Hepatocyte (in vitro differentiated cells): ENCODE results near the gene OSBP2. TPM values are rescaled to one million over a fixed set of nuclear protein-coding genes. Genes with fewer than 3 reads are reported as not detected.

Experiments used
- DNase-seq: peaks from one replicate; pipeline ENCODE4 v3.0.0-alpha.2; 2016; ENCODE audit warnings: low spot score
- H2AFZ ChIP-seq: fragments of 200-600 bp; sonication (generic); 2 replicates; pipeline ENCODE4 v1.6.0; 2016; ENCODE audit warnings: antibody characterized with exemption, mild to moderate bottlenecking
- H3K27ac ChIP-seq: fragments of 200-600 bp; sonication (generic); 2 replicates; pipeline ENCODE4 v1.5.1; 2016; ENCODE audit warnings: mild to moderate bottlenecking
- H3K27me3 ChIP-seq: fragments of 200-600 bp; sonication (generic); 2 replicates; pipeline ENCODE4 v1.6.1; 2016
- H3K36me3 ChIP-seq: fragments of 200-600 bp; sonication (generic); replicated peaks from 2 replicates; pipeline ENCODE4 v1.5.1; 2016; ENCODE audit warnings: low read depth; ENCODE audit not compliant: insufficient read depth
- H3K4me1 ChIP-seq: fragments of 200-600 bp; sonication (generic); 2 replicates; pipeline ENCODE4 v1.5.1; 2016; ENCODE audit warnings: mild to moderate bottlenecking, moderate library complexity; ENCODE audit not compliant: insufficient read depth
- H3K4me2 ChIP-seq: fragments of 200-600 bp; sonication (generic); 2 replicates; pipeline ENCODE4 v1.6.0; 2016
- H3K4me3 ChIP-seq: fragments of 200-600 bp; sonication (generic); 2 replicates; pipeline ENCODE4 v1.5.1; 2016; ENCODE audit warnings: mild to moderate bottlenecking
- H3K79me2 ChIP-seq: fragments of 200-600 bp; sonication (generic); 2 replicates; pipeline ENCODE4 v1.6.0; 2017; ENCODE audit warnings: mild to moderate bottlenecking
- H3K9me2 ChIP-seq: fragments of 200-600 bp; sonication (generic); replicated peaks from 2 replicates; pipeline ENCODE4 v1.6.0; 2017; ENCODE audit warnings: mild to moderate bottlenecking; ENCODE audit not compliant: insufficient read depth
- H3K9me3 ChIP-seq: fragments of 200-600 bp; sonication (generic); 2 replicates; pipeline ENCODE4 v1.5.1; 2016; ENCODE audit warnings: low read depth, mild to moderate bottlenecking
- H4K20me1 ChIP-seq: fragments of 200-600 bp; sonication (generic); 2 replicates; pipeline ENCODE4 v1.6.0; 2016; ENCODE audit warnings: mild to moderate bottlenecking; ENCODE audit not compliant: insufficient read depth, poor library complexity, severe bottlenecking
- EZH2 ChIP-seq: fragments of 200-600 bp; sonication (generic); IDR thresholded peaks from 2 replicates; pipeline ENCODE4 v1.6.1; 2016; ENCODE audit warnings: antibody characterized with exemption, mild to moderate bottlenecking, borderline replicate concordance
- EZH2phosphoT487 ChIP-seq: fragments of 200-600 bp; sonication (generic); IDR thresholded peaks from one replicate; pipeline ENCODE4 v1.6.1; 2018; ENCODE audit warnings: antibody characterized with exemption, mild to moderate bottlenecking, low read depth, moderate library complexity; ENCODE audit not compliant: unreplicated experiment, severe bottlenecking
- WGBS: methylation state at CpG from one replicate; pipeline ENCODE4 v1.1.6; 2016; ENCODE audit warnings: low lambda C conversion rate; ENCODE audit errors: missing lambda C conversion rate; 5-methylcytosine and 5-hydroxymethylcytosine counted together
- polyA plus RNA-seq: library from polyadenylated mRNA; unstranded; fragments of >200 nt; fragmentation: Nextera tagmentation; extraction: Ambion mirVana; gene quantifications from 2 replicates; pipeline ENCODE4 v1.2.1, GENCODE V29; 2016
- total RNA-seq: library from RNA; depleted of rRNA; stranded (reverse); fragments of >200 nt; gene quantifications from 2 replicates; pipeline ENCODE4 v1.2.3, GENCODE V29; 2014
- TF ChIP-seq, protein P1 (sequence below): fragments of 200-600 bp; sonication (generic); IDR thresholded peaks from 2 replicates; pipeline ENCODE4 v1.5.1; 2016; ENCODE audit warnings: antibody characterized with exemption, mild to moderate bottlenecking; ENCODE audit not compliant: poor library complexity

Gene OSBP2
- total and polyA plus RNA-seq, 2 experiments from 2014 or later: 23.0 to 25.5 TPM

DNA sequence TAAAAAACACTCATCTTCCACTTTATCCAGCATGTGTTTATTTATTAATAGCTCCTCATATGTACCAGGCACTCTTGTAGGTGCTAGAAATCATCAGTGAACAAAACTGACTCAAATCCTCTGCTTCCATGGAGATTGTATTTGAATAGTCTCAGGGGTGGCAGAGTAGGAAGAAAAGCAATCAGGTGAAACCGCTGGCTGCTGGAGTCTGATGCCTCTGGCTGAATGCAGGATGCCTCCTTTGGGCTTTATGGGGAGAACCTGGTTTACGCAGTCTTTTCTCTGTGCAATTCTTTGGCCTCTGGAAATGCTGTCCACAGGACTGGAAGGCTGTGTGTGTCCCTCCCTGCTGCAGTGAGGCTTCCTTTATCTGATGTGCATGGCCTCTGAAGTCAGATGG lies 12.8 kb upstream of the OSBP2 start:
- 68% methylated on average over 2 of the region's 2 CpGs for WGBS
- H3K4me2 ChIP-seq: no peak overlapping the region
- H3K36me3 ChIP-seq: no peaks in the 10 kb centered on the region
- H3K4me1 ChIP-seq: no peaks in the 10 kb centered on the region
- no peaks in the 10 kb centered on the region for H3K9me3 ChIP-seq
- no peak overlapping the region for H3K27ac ChIP-seq
- TF ChIP-seq EZH2phosphoT487 (no peak), EZH2 (no peak)
- TF ChIP-seq, protein P1, sequence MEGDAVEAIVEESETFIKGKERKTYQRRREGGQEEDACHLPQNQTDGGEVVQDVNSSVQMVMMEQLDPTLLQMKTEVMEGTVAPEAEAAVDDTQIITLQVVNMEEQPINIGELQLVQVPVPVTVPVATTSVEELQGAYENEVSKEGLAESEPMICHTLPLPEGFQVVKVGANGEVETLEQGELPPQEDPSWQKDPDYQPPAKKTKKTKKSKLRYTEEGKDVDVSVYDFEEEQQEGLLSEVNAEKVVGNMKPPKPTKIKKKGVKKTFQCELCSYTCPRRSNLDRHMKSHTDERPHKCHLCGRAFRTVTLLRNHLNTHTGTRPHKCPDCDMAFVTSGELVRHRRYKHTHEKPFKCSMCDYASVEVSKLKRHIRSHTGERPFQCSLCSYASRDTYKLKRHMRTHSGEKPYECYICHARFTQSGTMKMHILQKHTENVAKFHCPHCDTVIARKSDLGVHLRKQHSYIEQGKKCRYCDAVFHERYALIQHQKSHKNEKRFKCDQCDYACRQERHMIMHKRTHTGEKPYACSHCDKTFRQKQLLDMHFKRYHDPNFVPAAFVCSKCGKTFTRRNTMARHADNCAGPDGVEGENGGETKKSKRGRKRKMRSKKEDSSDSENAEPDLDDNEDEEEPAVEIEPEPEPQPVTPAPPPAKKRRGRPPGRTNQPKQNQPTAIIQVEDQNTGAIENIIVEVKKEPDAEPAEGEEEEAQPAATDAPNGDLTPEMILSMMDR: no peak
- H4K20me1 ChIP-seq: no peaks in the 10 kb centered on the region
- no peak overlapping the region for H3K4me3 ChIP-seq
- no peak for DNase-seq
- no peaks in the 10 kb centered on the region for H3K9me2 ChIP-seq
- H3K27me3 ChIP-seq: peaks cover 16% of the 10 kb centered on the region
- H2AFZ ChIP-seq: no peak overlapping the region
- H3K79me2 ChIP-seq: no peaks in the 10 kb centered on the region

DNA sequence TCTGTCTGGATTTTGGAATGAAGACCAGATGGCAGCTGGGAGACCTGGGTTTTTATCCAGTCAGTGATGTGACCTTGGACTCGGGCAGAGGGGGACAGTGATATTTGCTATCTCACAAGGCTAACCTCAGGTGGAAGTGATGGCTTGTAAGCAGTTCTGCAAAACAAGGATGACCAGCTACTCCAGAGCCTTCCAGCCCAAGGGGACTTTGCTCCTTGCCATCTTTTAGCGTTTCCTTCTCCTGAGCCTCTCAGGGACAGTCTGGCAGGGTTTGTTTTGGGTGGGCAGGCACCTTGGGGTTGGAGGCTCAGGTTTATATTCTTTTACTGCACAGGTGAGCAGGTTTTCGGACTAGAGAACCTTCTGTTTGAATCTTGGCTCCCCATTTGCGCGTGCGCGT lies 9.5 kb upstream of the OSBP2 start:
- peaks cover 8% of the 10 kb centered on the region for H3K27me3 ChIP-seq
- TF ChIP-seq, protein P1: no peak
- no peak for TF ChIP-seq EZH2phosphoT487
- TF ChIP-seq EZH2: no peak
- H2AFZ ChIP-seq: no peak overlapping the region
- WGBS: 78% methylated on average over 7 of the region's 7 CpGs
- no peak for DNase-seq
- H3K4me1 ChIP-seq: no peaks in the 10 kb centered on the region
- no peaks in the 10 kb centered on the region for H3K79me2 ChIP-seq
- no peaks in the 10 kb centered on the region for H4K20me1 ChIP-seq
- H3K4me2 ChIP-seq: no peak overlapping the region
- no peak overlapping the region for H3K27ac ChIP-seq
- H3K36me3 ChIP-seq: no peaks in the 10 kb centered on the region
- no peak overlapping the region for H3K4me3 ChIP-seq
- no peaks in the 10 kb centered on the region for H3K9me3 ChIP-seq
- H3K9me2 ChIP-seq: no peaks in the 10 kb centered on the region

DNA sequence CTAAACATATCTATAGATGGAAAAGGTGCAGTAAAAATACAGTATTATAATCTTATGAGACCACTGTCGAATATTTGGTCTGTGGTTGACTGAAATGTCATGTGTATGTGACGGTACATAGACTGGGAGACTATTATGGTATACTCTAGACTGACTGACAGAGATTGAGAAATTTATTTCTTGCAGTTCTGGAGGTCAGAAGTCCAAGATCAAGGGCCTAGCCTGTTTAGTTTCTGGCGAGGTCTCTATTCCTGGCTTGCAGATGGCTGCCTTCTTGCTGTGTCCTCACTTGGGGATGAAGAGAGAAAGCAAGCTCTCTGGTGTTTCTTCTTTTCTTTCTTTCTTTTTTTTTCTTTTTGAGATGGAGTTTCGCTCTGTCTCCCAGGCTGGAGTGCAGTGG lies 7.3 kb upstream of the OSBP2 start:
- Histone ChIP-seq H2AFZ (no peak overlapping the region), H3K79me2 (no peaks in the 10 kb centered on the region), H3K9me2 (no peaks in the 10 kb centered on the region), H4K20me1 (no peaks in the 10 kb centered on the region), H3K4me1 (no peaks in the 10 kb centered on the region), H3K27ac (no peak overlapping the region), H3K4me2 (no peak overlapping the region), H3K36me3 (no peaks in the 10 kb centered on the region), H3K4me3 (no peak overlapping the region), H3K27me3 (peaks cover 8% of the 10 kb centered on the region), H3K9me3 (no peaks in the 10 kb centered on the region)
- WGBS: 92% methylated on average over 4 of the region's 4 CpGs
- no peak for TF ChIP-seq EZH2phosphoT487
- TF ChIP-seq EZH2: no peak
- TF ChIP-seq, protein P1: no peak
- DNase-seq: no peak

DNA sequence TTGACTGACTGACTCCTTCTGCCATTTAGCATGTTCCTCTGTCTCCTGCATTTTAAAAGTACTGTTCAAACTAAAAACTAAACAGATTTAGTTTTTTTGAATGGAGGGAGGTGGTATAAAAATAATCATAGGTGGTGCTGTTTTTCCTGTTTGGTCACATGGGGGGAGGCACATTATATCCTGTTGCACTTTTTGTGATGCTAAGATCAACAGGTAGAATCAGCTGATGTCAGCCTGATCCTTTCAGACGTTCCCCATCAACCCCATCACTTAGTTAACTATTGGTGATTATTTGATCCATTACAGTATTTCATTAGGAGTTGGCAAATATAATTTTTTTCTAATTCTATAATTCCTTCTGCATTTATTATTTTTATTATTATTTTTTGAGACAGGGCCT lies 5.1 kb upstream of the OSBP2 start:
- Histone ChIP-seq H3K79me2 (no peaks in the 10 kb centered on the region), H3K36me3 (no peaks in the 10 kb centered on the region), H3K4me2 (no peak overlapping the region), H3K27ac (no peak overlapping the region), H3K4me1 (no peaks in the 10 kb centered on the region), H4K20me1 (no peaks in the 10 kb centered on the region), H3K27me3 (no peaks in the 10 kb centered on the region), H3K9me3 (no peaks in the 10 kb centered on the region), H2AFZ (no peak overlapping the region), H3K9me2 (no peaks in the 10 kb centered on the region), H3K4me3 (no peak overlapping the region)
- DNase-seq: no peak
- WGBS: 87% methylated on average over 1 of the region's 1 CpG
- TF ChIP-seq EZH2phosphoT487 (no peak), EZH2 (no peak)
- TF ChIP-seq, protein P1: no peak
